ENCODE measurements around the gene CCDC85C. TPM values are rescaled to one million over a fixed set of nuclear protein-coding genes. Genes with fewer than 3 reads are reported as not detected.

The CCDC85C gene
- total and polyA plus RNA-seq, 3 donors from 2014 or later: 25.6 to 28.3 (median 26.4) TPM

DNA sequence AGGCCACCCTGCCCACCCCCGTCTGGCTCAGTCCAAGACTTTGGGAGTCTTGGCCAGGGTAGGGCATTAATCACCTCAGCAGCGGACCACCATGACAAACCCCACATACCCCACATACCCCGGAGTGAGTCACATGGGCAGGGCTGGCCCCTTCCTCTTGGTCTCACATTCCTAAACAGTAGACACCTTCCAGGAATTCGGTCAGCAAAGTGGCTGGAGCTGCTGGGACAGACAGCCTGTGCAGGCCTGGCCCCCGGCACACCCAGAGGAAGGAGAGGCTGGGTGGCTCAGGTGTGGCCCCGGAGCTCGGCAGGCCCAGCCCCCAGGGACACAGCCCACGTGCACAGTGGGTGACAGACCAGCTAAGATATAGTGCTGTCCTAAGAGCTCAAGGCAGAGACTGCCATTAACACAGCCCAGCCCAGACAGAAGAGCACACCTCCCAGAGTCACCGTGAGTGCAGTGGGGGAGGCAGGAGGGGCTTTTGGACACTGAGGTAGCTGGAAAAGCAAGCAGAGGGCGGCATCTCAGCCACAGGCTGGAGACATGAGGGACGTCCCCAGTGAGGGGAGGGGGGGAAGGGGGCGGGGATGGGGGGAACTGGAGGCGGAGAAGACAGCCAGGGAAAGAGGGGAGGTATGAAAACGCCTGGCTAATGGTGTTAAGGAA, 24.0 kb downstream of the CCDC85C start:
- 67 to 77% methylated on average over 9 to 14 of the region's 14 CpGs for WGBS, 2 donors
- TF ChIP-seq POLR2A (IDR thresholded peaks at IDR 0.05) (no peak), CTCF (IDR thresholded peaks at IDR 0.05) (no peak)
- no peak overlapping the region for H3K27ac ChIP-seq
- no peaks in the 10 kb centered on the region for H3K9me3 ChIP-seq
- DNase-seq: no peak
- H3K4me3 ChIP-seq: no peak overlapping the region
- H3K36me3 ChIP-seq (ENCODE audit: low read depth, missing control alignments): no peaks in the 10 kb centered on the region
- H3K4me1 ChIP-seq: peaks cover 24% of the 10 kb centered on the region
- intact Hi-C loops (cut with DNase I; ENCODE audit: low total_unique reads): no loop called here
- no peaks in the 10 kb centered on the region for H3K27me3 ChIP-seq

- Histone ChIP-seq H3K27me3 (no peaks in the 10 kb centered on the region), H3K36me3 (ENCODE audit: low read depth, missing control alignments) (no peaks in the 10 kb centered on the region), H3K4me3 (no peak overlapping the region), H3K9me3 (no peaks in the 10 kb centered on the region), H3K4me1 (peaks cover 32% of the 10 kb centered on the region), H3K27ac (no peak overlapping the region)
- intact Hi-C loops (cut with DNase I; ENCODE audit: low total_unique reads): no loop called here
- WGBS, 2 donors: 88% methylated on average over 10 of the region's 11 CpGs; no CpG with 5 or more reads in 1 of the 2 donors
- no peak for TF ChIP-seq POLR2A (IDR thresholded peaks at IDR 0.05)
- no peak for TF ChIP-seq CTCF (IDR thresholded peaks at IDR 0.05)
- no peak for DNase-seq
Measured at GRCh38 chr14:99579120-99579836, 24.7 kb downstream of the CCDC85C start.

DNA sequence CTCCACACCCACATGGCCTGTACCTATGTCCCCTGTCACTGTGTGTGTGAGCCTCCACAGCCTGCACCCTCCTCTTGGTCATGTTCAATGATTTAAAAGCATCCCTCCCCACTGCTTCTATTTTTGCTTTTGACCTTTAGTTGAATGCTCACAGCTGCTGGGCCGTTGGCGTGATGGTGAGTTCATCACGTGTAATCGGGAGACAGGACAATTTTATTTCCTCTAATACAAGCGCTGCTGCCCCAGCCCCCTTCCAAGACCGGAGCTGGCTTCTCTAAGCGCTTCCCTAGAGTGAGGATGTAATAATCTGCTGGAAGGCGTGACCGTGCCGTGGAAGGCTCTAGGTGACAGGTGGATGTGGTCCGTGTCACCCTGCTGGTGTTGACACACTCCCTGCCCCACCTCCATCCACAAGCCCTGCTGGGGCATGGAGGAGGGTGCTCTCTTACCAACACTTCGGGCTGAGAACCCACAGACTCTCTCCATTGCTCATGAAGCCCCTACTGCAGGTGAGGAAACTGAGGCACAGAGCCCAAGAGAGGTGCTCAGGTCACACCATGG, 25.4 kb downstream of the CCDC85C start:
- no peak overlapping the region for H3K4me3 ChIP-seq
- no peak for DNase-seq

More for the DNA sequence above, 25.4 kb downstream of the CCDC85C start:
- Histone ChIP-seq H3K4me1 (peaks cover 38% of the 10 kb centered on the region), H3K9me3 (no peaks in the 10 kb centered on the region), H3K36me3 (ENCODE audit: low read depth, missing control alignments) (no peaks in the 10 kb centered on the region), H3K27me3 (no peaks in the 10 kb centered on the region), H3K27ac (no peak overlapping the region)
- intact Hi-C loops (cut with DNase I; ENCODE audit: low total_unique reads): no loop called here
- no peak for TF ChIP-seq CTCF (IDR thresholded peaks at IDR 0.05)
- TF ChIP-seq POLR2A (IDR thresholded peaks at IDR 0.05): no peak
- WGBS, 2 donors: 74 to 83% methylated on average over 11 to 12 of the region's 12 CpGs

All from testis (tissue), 3 donors.